ENCODE data around the gene CTNNBL1. TPM values are rescaled to one million over a fixed set of nuclear protein-coding genes. Genes with fewer than 3 reads are reported as not detected.

The CTNNBL1 gene
- total and polyA plus RNA-seq, 8 donors, result 36.0 to 63.6 (median 50.1) TPM

- no peaks in the 10 kb centered on the region for H3K9me3 ChIP-seq
- H3K27ac ChIP-seq, result no peak overlapping the region
- H3K4me3 ChIP-seq, result no peak overlapping the region
- intact Hi-C loops (cut with DNase I), result no loop called here
- no peaks in the 10 kb centered on the region for H3K4me1 ChIP-seq
- ATAC-seq (no peak), DNase-seq (no peak)
- peaks cover 0 to 56% of the 10 kb centered on the region in 2 donors for H3K36me3 ChIP-seq
- TF ChIP-seq, protein P1, sequence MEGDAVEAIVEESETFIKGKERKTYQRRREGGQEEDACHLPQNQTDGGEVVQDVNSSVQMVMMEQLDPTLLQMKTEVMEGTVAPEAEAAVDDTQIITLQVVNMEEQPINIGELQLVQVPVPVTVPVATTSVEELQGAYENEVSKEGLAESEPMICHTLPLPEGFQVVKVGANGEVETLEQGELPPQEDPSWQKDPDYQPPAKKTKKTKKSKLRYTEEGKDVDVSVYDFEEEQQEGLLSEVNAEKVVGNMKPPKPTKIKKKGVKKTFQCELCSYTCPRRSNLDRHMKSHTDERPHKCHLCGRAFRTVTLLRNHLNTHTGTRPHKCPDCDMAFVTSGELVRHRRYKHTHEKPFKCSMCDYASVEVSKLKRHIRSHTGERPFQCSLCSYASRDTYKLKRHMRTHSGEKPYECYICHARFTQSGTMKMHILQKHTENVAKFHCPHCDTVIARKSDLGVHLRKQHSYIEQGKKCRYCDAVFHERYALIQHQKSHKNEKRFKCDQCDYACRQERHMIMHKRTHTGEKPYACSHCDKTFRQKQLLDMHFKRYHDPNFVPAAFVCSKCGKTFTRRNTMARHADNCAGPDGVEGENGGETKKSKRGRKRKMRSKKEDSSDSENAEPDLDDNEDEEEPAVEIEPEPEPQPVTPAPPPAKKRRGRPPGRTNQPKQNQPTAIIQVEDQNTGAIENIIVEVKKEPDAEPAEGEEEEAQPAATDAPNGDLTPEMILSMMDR (IDR thresholded peaks at IDR 0.05), result no peak
- H3K27me3 ChIP-seq, result no peaks in the 10 kb centered on the region
Observed at GRCh38 chr20:37777012-37777950, 83.5 kb downstream of the CTNNBL1 start.

DNA sequence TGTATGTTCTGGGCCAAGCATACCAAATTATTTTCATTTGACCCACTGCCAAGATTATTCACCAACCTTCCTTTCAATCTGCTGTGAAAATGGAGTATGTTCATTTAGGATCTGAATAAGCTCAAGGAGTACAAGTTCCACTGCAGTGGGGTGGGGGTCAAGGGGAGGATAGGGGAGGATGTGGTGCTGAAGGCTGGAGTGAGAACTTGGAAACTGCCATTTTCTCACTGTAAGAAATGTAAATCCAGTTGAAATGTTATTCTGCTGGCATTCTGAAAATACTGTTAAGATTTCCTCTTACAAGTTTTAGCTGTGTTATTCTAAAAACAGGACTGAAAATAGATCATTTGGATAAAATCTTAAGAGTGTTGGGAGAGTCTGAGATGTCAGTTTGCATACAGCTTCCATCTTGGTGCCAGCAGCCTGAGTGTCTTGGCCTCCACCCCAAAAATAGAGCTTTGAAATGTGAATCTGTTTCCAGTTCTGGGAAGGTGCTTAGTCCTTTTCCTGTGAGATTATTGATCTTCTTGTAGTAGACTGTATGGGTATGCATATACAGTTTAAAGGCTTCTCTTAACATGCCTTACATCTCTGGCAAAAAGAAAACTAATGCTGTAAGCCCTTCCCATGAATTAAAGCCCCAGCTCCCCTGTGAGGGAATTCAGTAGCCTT, 84.3 kb downstream of the CTNNBL1 start:
- TF ChIP-seq, protein P1 (IDR thresholded peaks at IDR 0.05), result no peak
- Histone ChIP-seq H3K4me1 (no peaks in the 10 kb centered on the region), H3K9me3 (no peaks in the 10 kb centered on the region), H3K27me3 (no peaks in the 10 kb centered on the region), H3K4me3 (no peak overlapping the region), H3K27ac (no peak overlapping the region), H3K36me3 (peaks cover 0 to 55% of the 10 kb centered on the region in 2 donors)
- ATAC-seq (no peak), DNase-seq (no peak)
- intact Hi-C loops (cut with DNase I), result no loop called here

GRCh38 chr20:37781626-37782025, 87.8 kb downstream of the CTNNBL1 start:
- ATAC-seq, result no peak
- H3K9me3 ChIP-seq, result no peaks in the 10 kb centered on the region
- H3K27me3 ChIP-seq, result no peaks in the 10 kb centered on the region
- DNase-seq, result no peak
- peaks cover 0 to 47% of the 10 kb centered on the region in 2 donors for H3K36me3 ChIP-seq
- intact Hi-C loops (cut with DNase I), result no loop called here
- H3K27ac ChIP-seq, result no peak overlapping the region
- TF ChIP-seq, protein P1 (IDR thresholded peaks at IDR 0.05), result no peak
- H3K4me3 ChIP-seq, result no peak overlapping the region
- H3K4me1 ChIP-seq, result no peaks in the 10 kb centered on the region

GRCh38 chr20:37786043-37786442, 92.2 kb downstream of the CTNNBL1 start:
- no peak overlapping the region for H3K27ac ChIP-seq
- TF ChIP-seq, protein P1 (IDR thresholded peaks at IDR 0.05), result no peak
- no peaks in the 10 kb centered on the region for H3K4me1 ChIP-seq
- DNase-seq (no peak), ATAC-seq (no peak)
- H3K4me3 ChIP-seq, result no peak overlapping the region
- peaks cover 0 to 2% of the 10 kb centered on the region in 2 donors for H3K9me3 ChIP-seq
- intact Hi-C loops (cut with DNase I), result no loop called here
- peaks cover 0 to 58% of the 10 kb centered on the region in 2 donors for H3K36me3 ChIP-seq
- no peaks in the 10 kb centered on the region for H3K27me3 ChIP-seq

DNA sequence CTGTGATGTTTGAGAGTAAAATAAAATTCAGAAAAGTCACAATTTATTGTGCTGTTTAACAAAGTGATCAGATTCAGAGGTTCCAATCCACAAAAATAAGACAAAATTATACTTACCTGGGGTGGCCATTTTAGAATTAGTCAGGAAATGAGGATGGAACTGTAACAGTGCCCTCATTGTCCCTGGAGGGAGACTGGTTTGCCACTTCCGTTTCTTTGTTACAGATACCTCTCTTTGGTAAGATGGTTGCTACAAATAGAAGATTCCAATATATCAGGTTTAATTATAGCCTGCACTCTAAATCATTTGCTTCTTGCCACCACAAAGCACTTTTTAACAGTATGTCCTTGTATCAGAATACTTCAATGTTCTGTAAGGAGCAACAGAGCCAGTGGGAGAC, 95.6 kb downstream of the CTNNBL1 start:
- Histone ChIP-seq H3K4me1 (no peaks in the 10 kb centered on the region), H3K9me3 (peaks cover 0 to 5% of the 10 kb centered on the region in 2 donors), H3K27me3 (no peaks in the 10 kb centered on the region), H3K36me3 (peaks cover 0 to 55% of the 10 kb centered on the region in 2 donors), H3K4me3 (no peak overlapping the region), H3K27ac (no peak overlapping the region)
- ATAC-seq, result no peak
- no peak for DNase-seq
- TF ChIP-seq, protein P1 (IDR thresholded peaks at IDR 0.05), result no peak
- intact Hi-C loops (cut with DNase I), result no loop called here

Measured in left lung (tissue), 10 donors.